Measurements from ENCODE around the gene PLVAP. TPM values are rescaled to one million over a fixed set of nuclear protein-coding genes. Genes with fewer than 3 reads are reported as not detected.
A peak's percentile ranks its signal among the peaks of the same experiment; 100 is the strongest.

PLVAP gene
- total RNA-seq, 4 donors from 2014 or later: 11.7 to 96.5 (median 50.2) TPM

GRCh38 chr19:17331045-17331558, 46.0 kb downstream of the PLVAP start:
- 73 to 78% methylated on average over 13 of the region's 13 CpGs for WGBS, 2 donors
- no peak for DNase-seq (ENCODE audit: low spot score in 2 of 2)
- intact Hi-C loops (cut with DNase I; ENCODE audit: low total_unique reads): no loop called here
- no peak for TF ChIP-seq POLR2A (IDR thresholded peaks at IDR 0.05)
- no peak for TF ChIP-seq CTCF (IDR thresholded peaks at IDR 0.05)
- no peak overlapping the region for H3K4me3 ChIP-seq (ENCODE audit: low read depth, poor library complexity, severe bottlenecking)

GRCh38 chr19:17330262-17331044, 46.7 kb downstream of the PLVAP start:
- TF ChIP-seq CTCF (IDR thresholded peaks at IDR 0.05): no peak
- no peak for TF ChIP-seq POLR2A (IDR thresholded peaks at IDR 0.05)
- no peak overlapping the region for H3K4me3 ChIP-seq (ENCODE audit: low read depth, poor library complexity, severe bottlenecking)
- DNase-seq (ENCODE audit: low spot score in 2 of 2): no peak
- intact Hi-C loops (cut with DNase I; ENCODE audit: low total_unique reads): no loop called here
- 90 to 91% methylated on average over 24 of the region's 24 CpGs for WGBS, 2 donors

- intact Hi-C loops (cut with DNase I; ENCODE audit: low total_unique reads): no loop called here
- 58 to 69% methylated on average over 42 to 51 of the region's 51 CpGs for WGBS, 2 donors
- H3K4me3 ChIP-seq (ENCODE audit: low read depth, poor library complexity, severe bottlenecking): no peak overlapping the region
- TF ChIP-seq CTCF (IDR thresholded peaks at IDR 0.05): no peak
- no peak for TF ChIP-seq POLR2A (IDR thresholded peaks at IDR 0.05)
- no peak for DNase-seq (ENCODE audit: low spot score in 2 of 2)
These were observed 47.5 kb downstream of the PLVAP start for GRCh38 chr19:17329366-17330261.

GRCh38 chr19:17328517-17329365, 48.4 kb downstream of the PLVAP start:
- TF ChIP-seq POLR2A (IDR thresholded peaks at IDR 0.05) (no peak), CTCF (IDR thresholded peaks at IDR 0.05) (no peak)
- peak overlapping the region; percentile 18 for H3K4me3 ChIP-seq (ENCODE audit: low read depth, poor library complexity, severe bottlenecking)
- WGBS, 2 donors: 27 to 50% methylated on average over 38 to 59 of the region's 94 CpGs
- no peak for DNase-seq (ENCODE audit: low spot score in 2 of 2)
- intact Hi-C loops (cut with DNase I; ENCODE audit: low total_unique reads): no loop called here

Measured in lower leg skin (tissue), 4 donors.